B cell (primary cell): ENCODE data around the gene EXTL1. TPM values are rescaled to one million over a fixed set of nuclear protein-coding genes. Genes with fewer than 3 reads are reported as not detected.

Source experiments
- ATAC-seq: fragments of 200-7000 bp; cut with Tn5 transposase; one replicate; pipeline ENCODE4 v1.10.0; 2021; ENCODE audit warnings: low read depth, mild to moderate bottlenecking, moderate number of reproducible peaks, moderate library complexity
- CTCF ChIA-PET: fragments of 350-600 bp; sonication (Branson Sonifier 250); formaldehyde crosslinking; loops from one replicate; lab custom pipeline; 2021; ENCODE audit warnings: antibody characterized with exemption, inconsistent platforms; lab: Charles Lee
- POLR2A ChIA-PET: fragments of 350-600 bp; sonication (Branson Sonifier 250); formaldehyde crosslinking; loops from one replicate; lab custom pipeline; 2021; ENCODE audit warnings: antibody characterized with exemption; lab: Charles Lee
- DNase-seq: peaks from one replicate; pipeline ENCODE4 v3.0.0; 2013
- H2AFZ ChIP-seq: 2 replicates; pipeline ENCODE4 v1.6.1; 2012; ENCODE audit warnings: mild to moderate bottlenecking, low read depth, low read length; ENCODE audit not compliant: insufficient read depth, poor library complexity, severe bottlenecking
- H3K27ac ChIP-seq, 2 donors: 1 replicate in 1 of 2; 2 replicates in 1 of 2; pipeline ENCODE4 v1.5.1; 2012 to 2013; ENCODE audit warnings: low read length in 2 of 2, mild to moderate bottlenecking in 2 of 2, moderate library complexity in 1 of 2
- H3K27me3 ChIP-seq, 4 experiments: fragments of 200-600 bp in 1 of 4; sonication (generic) in 1 of 4; replicated peaks in 1 of 4; 1 replicate in 2 of 4; 2 replicates in 2 of 4; pipeline versions ENCODE4 v1.6.1 to v1.7.0; 2013 to 2016; ENCODE audit warnings: low read length in 3 of 4, mild to moderate bottlenecking in 2 of 4, mixed read lengths in 1 of 4, moderate library complexity in 1 of 4; ENCODE audit not compliant: insufficient read depth in 4 of 4, control insufficient read depth in 3 of 4; ENCODE audit errors: control extremely low read depth in 1 of 4
- H3K36me3 ChIP-seq, 2 experiments: replicated peaks in 1 of 2; 1 replicate in 1 of 2; 2 replicates in 1 of 2; pipeline versions ENCODE4 v1.6.1 to v1.7.1; 2013; ENCODE audit warnings: low read length in 1 of 2; ENCODE audit not compliant: insufficient read depth in 2 of 2, control insufficient read depth in 1 of 2; ENCODE audit errors: control extremely low read depth in 1 of 2, extremely low read depth in 1 of 2
- H3K4me1 ChIP-seq, 2 donors: fragments of 200-600 bp in 1 of 2; sonication (generic) in 1 of 2; 1 replicate in 1 of 2; 2 replicates in 1 of 2; pipeline versions ENCODE4 v1.5.1 to v1.6.1; 2013 to 2017; ENCODE audit warnings: low read length in 2 of 2; ENCODE audit not compliant: control insufficient read depth in 2 of 2, insufficient read depth in 2 of 2
- H3K4me2 ChIP-seq: replicated peaks from 2 replicates; pipeline ENCODE3; 2012; ENCODE audit warnings: mild to moderate bottlenecking, low read depth, low read length; ENCODE audit not compliant: poor library complexity, severe bottlenecking
- H3K4me3 ChIP-seq, 5 experiments: fragments of 200-600 bp in 1 of 5; sonication (generic) in 1 of 5; 1 replicate in 3 of 5; 2 replicates in 2 of 5; pipeline versions ENCODE4 v1.5.1 to v1.7.0; 2011 to 2016; ENCODE audit warnings: low read length in 4 of 5, mild to moderate bottlenecking in 4 of 5, low read depth in 2 of 5, control low read depth in 1 of 5, moderate library complexity in 1 of 5; ENCODE audit not compliant: insufficient read depth in 1 of 5; ENCODE audit errors: control extremely low read depth in 1 of 5, extremely low read depth in 1 of 5
- H3K79me2 ChIP-seq: fragments of 200-600 bp; sonication (generic); one replicate; pipeline ENCODE4 v1.6.0; 2016; ENCODE audit warnings: low read length; ENCODE audit not compliant: control insufficient read depth, insufficient read depth
- H3K9ac ChIP-seq: fragments of 200-600 bp; sonication (generic); 2 replicates; pipeline ENCODE4 v1.6.1; 2017; ENCODE audit warnings: mild to moderate bottlenecking, low read length, moderate library complexity
- H3K9me3 ChIP-seq, 3 donors: one replicate each; pipeline versions ENCODE4 v1.6.1 to v1.7.1; 2013; ENCODE audit warnings: low read length in 2 of 3; ENCODE audit not compliant: control insufficient read depth in 2 of 3, insufficient read depth in 1 of 3; ENCODE audit errors: control extremely low read depth in 1 of 3
- H4K20me1 ChIP-seq: 2 replicates; pipeline ENCODE4 v1.6.0; 2012; ENCODE audit warnings: mild to moderate bottlenecking, low read length; ENCODE audit not compliant: insufficient read depth, control insufficient read depth, poor library complexity, severe bottlenecking
- H3K27ac Mint-ChIP-seq: one replicate; pipeline ENCODE4 v1.8.0; 2021; ENCODE audit warnings: mixed read lengths
- H3K27me3 Mint-ChIP-seq: one replicate; pipeline ENCODE4 v1.8.0; 2021; ENCODE audit warnings: mixed read lengths
- H3K4me1 Mint-ChIP-seq: one replicate; pipeline ENCODE4 v1.8.0; 2021; ENCODE audit warnings: mixed read lengths
- H3K4me3 Mint-ChIP-seq: one replicate; pipeline ENCODE4 v1.8.0; 2021; ENCODE audit warnings: mixed read lengths
- H3K9me3 Mint-ChIP-seq: one replicate; pipeline ENCODE4 v1.8.0; 2022; ENCODE audit warnings: mixed read lengths; ENCODE audit not compliant: insufficient read depth
- EZH2 ChIP-seq: IDR thresholded peaks from 2 replicates; pipeline ENCODE4 v1.6.1; 2012; ENCODE audit warnings: borderline replicate concordance, low read depth, mild to moderate bottlenecking, moderate library complexity, low read length; ENCODE audit not compliant: insufficient read depth, poor library complexity, severe bottlenecking
- WGBS: methylation state at CpG from one replicate; pipeline ENCODE4 v1.1.5; 2013; ENCODE audit warnings: missing lambda C conversion rate; ENCODE audit not compliant: insufficient coverage; 5-methylcytosine and 5-hydroxymethylcytosine counted together
- intact Hi-C: fragments of 100-400 bp; cut with micrococcal nuclease; formaldehyde crosslinking; loops from one replicate; pipeline ENCODE4 v1.10.0; 2022
- polyA plus RNA-seq: library from polyadenylated mRNA; depleted of rRNA; stranded (reverse); fragments of >200 nt; gene quantifications from 2 replicates; pipeline ENCODE4 v1.2.3, GENCODE V29; 2012
- total RNA-seq, 2 donors: library from RNA; stranded (reverse); fragments of 120-200 nt in 1 of 2; gene quantifications; 1 replicate in 1 of 2; 2 replicates in 1 of 2; pipeline versions ENCODE4 v1.2.3 to v1.2.4, GENCODE V29; 2013 to 2022
- TF ChIP-seq, protein P1 (sequence below): fragments of 200-600 bp; IDR thresholded peaks from one replicate; pipeline ENCODE4 v1.8.0; 2022; ENCODE audit warnings: antibody characterized with exemption, mild to moderate bottlenecking

Gene EXTL1
- total and polyA plus RNA-seq, 2 donors (not counting 1 experiment from before 2014, with no cell fraction given), result 0.12 TPM; not detected in 1

GRCh38 chr1:26025517-26025916, 3.9 kb downstream of the EXTL1 start:
- no peaks in the 10 kb centered on the region for H3K4me1 ChIP-seq
- intact Hi-C loops, result no loop called here
- H3K4me3 ChIP-seq, result no peak overlapping the region
- Mint-ChIP-seq H3K4me3 (no peak overlapping the region), H3K27me3 (peaks cover 12% of the 10 kb centered on the region), H3K27ac (no peak overlapping the region), H3K4me1 (no peaks in the 10 kb centered on the region), H3K9me3 (no peaks in the 10 kb centered on the region)
- ChIA-PET POLR2A (no interaction called here), CTCF (no interaction called here)
- no peaks in the 10 kb centered on the region for H3K79me2 ChIP-seq
- WGBS, result 93% methylated on average over 3 of the region's 5 CpGs
- DNase-seq (no peak), ATAC-seq (no peak)
- TF ChIP-seq, protein P1, sequence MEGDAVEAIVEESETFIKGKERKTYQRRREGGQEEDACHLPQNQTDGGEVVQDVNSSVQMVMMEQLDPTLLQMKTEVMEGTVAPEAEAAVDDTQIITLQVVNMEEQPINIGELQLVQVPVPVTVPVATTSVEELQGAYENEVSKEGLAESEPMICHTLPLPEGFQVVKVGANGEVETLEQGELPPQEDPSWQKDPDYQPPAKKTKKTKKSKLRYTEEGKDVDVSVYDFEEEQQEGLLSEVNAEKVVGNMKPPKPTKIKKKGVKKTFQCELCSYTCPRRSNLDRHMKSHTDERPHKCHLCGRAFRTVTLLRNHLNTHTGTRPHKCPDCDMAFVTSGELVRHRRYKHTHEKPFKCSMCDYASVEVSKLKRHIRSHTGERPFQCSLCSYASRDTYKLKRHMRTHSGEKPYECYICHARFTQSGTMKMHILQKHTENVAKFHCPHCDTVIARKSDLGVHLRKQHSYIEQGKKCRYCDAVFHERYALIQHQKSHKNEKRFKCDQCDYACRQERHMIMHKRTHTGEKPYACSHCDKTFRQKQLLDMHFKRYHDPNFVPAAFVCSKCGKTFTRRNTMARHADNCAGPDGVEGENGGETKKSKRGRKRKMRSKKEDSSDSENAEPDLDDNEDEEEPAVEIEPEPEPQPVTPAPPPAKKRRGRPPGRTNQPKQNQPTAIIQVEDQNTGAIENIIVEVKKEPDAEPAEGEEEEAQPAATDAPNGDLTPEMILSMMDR, result no peak
- no peak for TF ChIP-seq EZH2
- no peak overlapping the region for H3K9ac ChIP-seq
- no peaks in the 10 kb centered on the region for H4K20me1 ChIP-seq
- no peaks in the 10 kb centered on the region for H3K9me3 ChIP-seq
- H3K27me3 ChIP-seq, result peaks cover 0 to under 1% (median 0%) of the 10 kb centered on the region in 4 experiments
- H3K36me3 ChIP-seq, result no peaks in the 10 kb centered on the region
- no peak overlapping the region for H3K27ac ChIP-seq
- H3K4me2 ChIP-seq, result no peak overlapping the region
- no peak overlapping the region for H2AFZ ChIP-seq

DNA sequence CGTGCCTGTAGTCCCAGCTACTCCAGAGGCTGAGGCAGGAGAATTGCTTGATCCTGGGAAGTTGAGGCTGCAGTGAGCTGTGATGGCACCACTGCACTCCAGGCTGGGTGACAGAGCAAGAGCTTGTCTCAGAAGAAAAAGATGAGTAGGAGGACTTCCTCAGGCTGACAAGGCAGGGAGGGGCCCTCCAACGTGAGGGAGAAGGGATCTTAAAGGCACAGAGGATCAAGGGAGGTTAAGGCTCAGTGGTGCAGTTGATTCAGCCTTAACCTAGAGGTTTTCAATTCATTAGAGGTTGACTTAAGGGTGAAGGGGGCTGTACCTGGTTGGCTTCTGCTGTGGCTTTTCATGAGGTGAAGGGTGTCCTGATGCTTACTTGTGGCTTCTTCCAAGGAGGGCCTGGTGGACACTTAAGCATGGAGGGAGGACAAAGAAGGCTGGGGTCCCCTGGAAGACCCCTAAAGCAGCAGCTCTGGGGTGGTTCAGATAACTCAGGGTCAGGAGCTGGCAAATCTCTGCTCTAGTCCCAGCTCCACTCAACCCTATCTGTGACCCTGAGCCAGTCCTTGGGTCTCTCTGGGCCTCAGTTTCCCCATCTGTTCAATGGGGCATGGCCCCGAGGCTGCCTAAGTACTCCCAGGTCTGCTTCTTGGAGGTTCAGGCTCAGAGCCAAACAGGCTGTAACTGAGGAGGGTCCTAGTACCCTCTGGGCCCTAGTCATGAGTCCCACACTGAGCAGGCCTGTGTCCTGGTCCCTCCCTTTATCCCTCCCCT, 6.3 kb downstream of the EXTL1 start:
- H3K27me3 Mint-ChIP-seq, result peaks cover 9% of the 10 kb centered on the region
- no peak overlapping the region for H3K4me2 ChIP-seq
- H3K27ac ChIP-seq, result no peak overlapping the region
- no peaks in the 10 kb centered on the region for H3K4me1 Mint-ChIP-seq
- no peaks in the 10 kb centered on the region for H3K4me1 ChIP-seq
- ChIA-PET CTCF (interaction anchor here (0.6 kb wide), 1 partner anchor 1633 kb away, joined by 3 read pairs; no protein-coding TSS in a partner anchor), POLR2A (no interaction called here)
- TF ChIP-seq, protein P1, result no peak
- no peak for TF ChIP-seq EZH2
- H3K36me3 ChIP-seq, result no peaks in the 10 kb centered on the region
- H3K9ac ChIP-seq, result no peak overlapping the region
- no peak overlapping the region for H3K4me3 Mint-ChIP-seq
- no peaks in the 10 kb centered on the region for H4K20me1 ChIP-seq
- H3K27ac Mint-ChIP-seq, result no peak overlapping the region
- intact Hi-C loops, result no loop called here
- 39% methylated on average over 2 of the region's 3 CpGs for WGBS
- no peaks in the 10 kb centered on the region for H3K79me2 ChIP-seq
- DNase-seq (no peak), ATAC-seq (no peak)
- no peak overlapping the region for H2AFZ ChIP-seq
- no peak overlapping the region for H3K4me3 ChIP-seq
- H3K27me3 ChIP-seq, result peaks cover 0 to 11% (median 0%) of the 10 kb centered on the region in 4 experiments
- no peaks in the 10 kb centered on the region for H3K9me3 ChIP-seq
- no peaks in the 10 kb centered on the region for H3K9me3 Mint-ChIP-seq
